D721Med (cell line): Measurements from ENCODE around the gene MIGA2.
"Not testable (repeated sequence)": the region's sequence is repeated elsewhere in the genome, so short reads cannot be mapped to it uniquely, and the experiment has no call there.

ENCODE experiments used
- DNase-seq: peaks from one replicate; pipeline ENCODE4 v3.0.0; 2011; ENCODE audit warnings: low spot score; ENCODE audit not compliant: insufficient read length
- FAIRE-seq: peaks from 2 replicates; lab custom pipeline; 2011; peaks lifted over from hg19 to GRCh38; lab: Jason Lieb, UNC
- TF ChIP-seq, protein P1 (sequence below): IDR thresholded peaks from 2 replicates; pipeline ENCODE4 v1.5.1; 2012; ENCODE audit warnings: mild to moderate bottlenecking, control low read depth; ENCODE audit not compliant: insufficient read depth; ENCODE audit errors: missing control alignments

MIGA2 gene

DNA sequence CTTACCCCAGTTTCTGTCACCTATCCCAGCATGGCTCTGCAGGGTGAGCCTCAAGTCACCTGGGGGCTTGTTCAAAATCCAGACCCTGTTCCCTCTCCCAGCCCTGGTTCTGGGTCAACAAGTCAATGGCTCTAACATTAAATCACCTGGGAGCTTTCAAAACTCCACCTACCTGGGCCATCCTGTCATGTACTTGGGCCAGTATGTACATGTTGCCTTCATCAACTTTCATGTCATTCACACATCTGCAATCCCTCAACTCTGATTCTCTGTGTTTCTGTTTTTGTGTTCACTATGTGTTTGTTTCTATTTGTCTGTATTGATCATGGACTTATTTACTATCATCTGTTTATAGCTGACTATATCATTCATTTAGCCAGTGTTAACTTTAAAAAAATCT is 6.2 kb upstream of the MIGA2 start:
- TF ChIP-seq, protein P1, sequence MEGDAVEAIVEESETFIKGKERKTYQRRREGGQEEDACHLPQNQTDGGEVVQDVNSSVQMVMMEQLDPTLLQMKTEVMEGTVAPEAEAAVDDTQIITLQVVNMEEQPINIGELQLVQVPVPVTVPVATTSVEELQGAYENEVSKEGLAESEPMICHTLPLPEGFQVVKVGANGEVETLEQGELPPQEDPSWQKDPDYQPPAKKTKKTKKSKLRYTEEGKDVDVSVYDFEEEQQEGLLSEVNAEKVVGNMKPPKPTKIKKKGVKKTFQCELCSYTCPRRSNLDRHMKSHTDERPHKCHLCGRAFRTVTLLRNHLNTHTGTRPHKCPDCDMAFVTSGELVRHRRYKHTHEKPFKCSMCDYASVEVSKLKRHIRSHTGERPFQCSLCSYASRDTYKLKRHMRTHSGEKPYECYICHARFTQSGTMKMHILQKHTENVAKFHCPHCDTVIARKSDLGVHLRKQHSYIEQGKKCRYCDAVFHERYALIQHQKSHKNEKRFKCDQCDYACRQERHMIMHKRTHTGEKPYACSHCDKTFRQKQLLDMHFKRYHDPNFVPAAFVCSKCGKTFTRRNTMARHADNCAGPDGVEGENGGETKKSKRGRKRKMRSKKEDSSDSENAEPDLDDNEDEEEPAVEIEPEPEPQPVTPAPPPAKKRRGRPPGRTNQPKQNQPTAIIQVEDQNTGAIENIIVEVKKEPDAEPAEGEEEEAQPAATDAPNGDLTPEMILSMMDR: no peak
- DNase-seq (no peak), FAIRE-seq (no peak)

GRCh38 chr9:129031514-129031913 is 4.9 kb upstream of the MIGA2 start:
- FAIRE-seq (no peak), DNase-seq (no peak)
- TF ChIP-seq, protein P1: no peak

DNA sequence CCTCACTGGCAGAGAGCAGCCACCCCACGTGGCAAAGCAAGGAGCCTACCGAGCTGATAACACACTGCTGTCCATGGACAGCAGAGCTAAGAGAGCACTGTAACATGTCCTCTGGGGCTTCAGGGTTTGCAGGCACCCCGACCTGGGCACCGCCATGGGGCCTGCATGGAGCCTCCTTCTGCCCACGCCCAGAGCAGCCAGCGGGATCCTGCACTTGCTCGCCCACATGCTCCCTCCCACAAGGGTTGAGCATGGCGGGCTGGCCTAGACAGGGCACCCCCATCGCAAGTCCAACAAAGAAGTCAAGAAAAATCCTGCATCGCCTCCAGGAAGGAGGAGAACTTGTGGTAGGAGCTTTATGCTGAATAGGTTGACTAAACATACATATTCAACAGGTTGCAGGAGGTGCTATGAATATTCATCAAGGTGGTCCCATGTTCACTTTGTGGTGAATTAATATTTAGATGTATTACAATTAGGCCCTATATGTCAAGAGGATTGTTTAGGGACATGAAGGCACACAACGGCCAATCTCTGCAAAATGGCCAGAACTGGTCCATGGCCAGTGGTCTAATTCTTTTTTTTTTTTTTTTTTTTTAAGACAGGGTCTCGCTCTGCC is 3.8 kb upstream of the MIGA2 start:
- DNase-seq: no peak
- TF ChIP-seq, protein P1: no peak
- FAIRE-seq: no peak

- DNase-seq (no peak), FAIRE-seq (no peak)
- TF ChIP-seq, protein P1: no peak
Observed at GRCh38 chr9:129033216-129033615, 3.2 kb upstream of the MIGA2 start.

GRCh38 chr9:129035838-129036237 is 588 bp upstream of the MIGA2 start:
- FAIRE-seq: not testable (repeated sequence)
- peak; percentile 45 for DNase-seq

- TF ChIP-seq, protein P1: no peak
- FAIRE-seq (no peak), DNase-seq (no peak)
Observed at GRCh38 chr9:129036923-129037766, 719 bp downstream of the MIGA2 start.

DNA sequence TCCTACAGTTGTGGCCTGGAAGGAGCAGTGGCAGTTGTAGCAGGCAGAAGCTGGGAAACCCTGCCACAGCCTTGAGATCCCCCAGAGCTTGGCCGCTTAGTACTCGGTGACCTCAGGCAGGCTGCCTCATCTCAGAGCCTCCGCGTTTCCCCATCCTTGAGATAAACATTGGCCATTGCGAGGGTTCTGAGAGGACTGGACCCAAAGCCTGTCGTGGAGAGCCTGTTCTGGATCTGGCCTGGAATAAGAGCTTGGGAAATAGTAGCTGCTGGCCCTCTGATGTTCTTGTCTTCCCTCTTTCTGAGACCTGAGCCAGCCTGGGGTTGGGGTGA is 1.3 kb downstream of the MIGA2 start:
- no peak for FAIRE-seq
- TF ChIP-seq, protein P1: no peak
- DNase-seq: no peak
